Fibroblast of lung (primary cell): Measurements from ENCODE around the gene LRIF1.

Experiments
- EZH2 ChIP-seq: IDR thresholded peaks from 2 replicates; pipeline ENCODE4 v1.5.1; 2012; ENCODE audit warnings: low read length, control low read depth, mild to moderate bottlenecking; ENCODE audit errors: missing control alignments
- TF ChIP-seq, protein P1 (sequence below), 2 donors: IDR thresholded peaks in 1 of 2; conservative IDR thresholded peaks in 1 of 2; 1 replicate in 1 of 2; 2 replicates in 1 of 2; pipeline ENCODE4 v1.5.1; 2011 to 2012; ENCODE audit warnings: low read length in 2 of 2, control low read depth in 1 of 2, inconsistent platforms in 1 of 2, low read depth in 1 of 2, mild to moderate bottlenecking in 1 of 2

DNA sequence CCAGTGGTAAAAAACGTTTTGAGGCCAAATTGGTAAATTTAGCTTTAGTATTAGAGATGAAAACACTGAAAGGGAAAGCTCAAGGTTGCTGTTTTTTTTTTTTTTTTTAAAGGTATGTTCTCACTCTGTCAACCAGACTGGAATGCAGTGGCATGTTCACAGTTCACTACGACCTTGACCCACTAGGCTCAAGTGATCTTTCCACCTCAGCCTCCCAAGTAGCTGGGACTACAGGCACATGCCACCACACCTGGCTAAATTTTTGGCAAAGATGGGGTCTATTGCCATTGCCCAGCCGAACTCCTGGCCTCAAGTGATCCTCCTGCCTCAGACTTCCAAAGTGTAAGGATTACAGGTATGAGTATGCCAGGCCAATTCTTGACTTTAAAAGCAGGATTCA is 18.9 kb downstream of the LRIF1 start:
- TF ChIP-seq, protein P1, sequence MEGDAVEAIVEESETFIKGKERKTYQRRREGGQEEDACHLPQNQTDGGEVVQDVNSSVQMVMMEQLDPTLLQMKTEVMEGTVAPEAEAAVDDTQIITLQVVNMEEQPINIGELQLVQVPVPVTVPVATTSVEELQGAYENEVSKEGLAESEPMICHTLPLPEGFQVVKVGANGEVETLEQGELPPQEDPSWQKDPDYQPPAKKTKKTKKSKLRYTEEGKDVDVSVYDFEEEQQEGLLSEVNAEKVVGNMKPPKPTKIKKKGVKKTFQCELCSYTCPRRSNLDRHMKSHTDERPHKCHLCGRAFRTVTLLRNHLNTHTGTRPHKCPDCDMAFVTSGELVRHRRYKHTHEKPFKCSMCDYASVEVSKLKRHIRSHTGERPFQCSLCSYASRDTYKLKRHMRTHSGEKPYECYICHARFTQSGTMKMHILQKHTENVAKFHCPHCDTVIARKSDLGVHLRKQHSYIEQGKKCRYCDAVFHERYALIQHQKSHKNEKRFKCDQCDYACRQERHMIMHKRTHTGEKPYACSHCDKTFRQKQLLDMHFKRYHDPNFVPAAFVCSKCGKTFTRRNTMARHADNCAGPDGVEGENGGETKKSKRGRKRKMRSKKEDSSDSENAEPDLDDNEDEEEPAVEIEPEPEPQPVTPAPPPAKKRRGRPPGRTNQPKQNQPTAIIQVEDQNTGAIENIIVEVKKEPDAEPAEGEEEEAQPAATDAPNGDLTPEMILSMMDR (conservative IDR thresholded peaks at IDR 0.05 in 1 of 2, IDR thresholded peaks at IDR 0.05 in 1 of 2; ENCODE audit: low read depth in 1 of 2, low read length in 2 of 2): no peak
- no peak for TF ChIP-seq EZH2
